Esophagus squamous epithelium (tissue), 5 donors: ENCODE measurements around the gene HOXB6. TPM values are rescaled to one million over a fixed set of nuclear protein-coding genes. Genes with fewer than 3 reads are reported as not detected.
A peak's percentile ranks its signal among the peaks of the same experiment; 100 is the strongest.

ENCODE experiments used
- DNase-seq: peaks from one replicate; lab custom pipeline; 2025; lab: John Stamatoyannopoulos, UW
- H3K27ac ChIP-seq, 4 donors: fragments of 200-600 bp; sonication (generic); one replicate each; pipeline ENCODE4 v1.5.1; 2016 to 2019; ENCODE audit warnings: mild to moderate bottlenecking in 1 of 4
- H3K27me3 ChIP-seq, 4 donors: fragments of 200-600 bp; sonication (generic); 1 replicate in 3 of 4; 2 replicates in 1 of 4; pipeline versions ENCODE4 v1.5.1 to v1.6.0; 2017 to 2021; ENCODE audit warnings: antibody characterized with exemption in 1 of 4
- H3K36me3 ChIP-seq, 3 donors: fragments of 200-600 bp; sonication (generic); one replicate each; pipeline ENCODE4 v1.5.1; 2016 to 2019
- H3K4me1 ChIP-seq, 3 donors: fragments of 200-600 bp; sonication (generic); one replicate each; pipeline ENCODE4 v1.5.1; 2017 to 2019
- H3K4me3 ChIP-seq, 4 donors: fragments of 200-600 bp; sonication (generic); 1 replicate in 3 of 4; 2 replicates in 1 of 4; pipeline ENCODE4 v1.5.1; 2016 to 2019; ENCODE audit warnings: mild to moderate bottlenecking in 2 of 4, moderate library complexity in 1 of 4
- H3K9me3 ChIP-seq, 3 donors: fragments of 200-600 bp; sonication (generic); one replicate each; pipeline ENCODE4 v1.5.1; 2016 to 2019
- CTCF ChIP-seq, 6 experiments: fragments of 450-650 bp in 4 of 6; fragments of 200-600 bp in 2 of 6; sonication (generic) in 2 of 6; IDR thresholded peaks; one replicate each; pipeline ENCODE4 v1.5.1; 2016 to 2019; ENCODE audit warnings: antibody characterized with exemption in 6 of 6, mild to moderate bottlenecking in 4 of 6, moderate library complexity in 4 of 6
- POLR2A ChIP-seq, 4 donors: fragments of 450-650 bp; IDR thresholded peaks; one replicate each; pipeline ENCODE4 v1.6.1; 2017; ENCODE audit warnings: antibody characterized with exemption in 4 of 4, mild to moderate bottlenecking in 4 of 4, moderate library complexity in 3 of 4
- WGBS, 2 donors: methylation state at CpG; one replicate each; pipeline ENCODE4 v1.1.5; 2018; 5-methylcytosine and 5-hydroxymethylcytosine counted together
- intact Hi-C: fragments of 100-400 bp; cut with DNase I; formaldehyde crosslinking; loops from one replicate; pipeline ENCODE4 v1.15.0; 2022
- total RNA-seq, 4 donors: library from RNA; depleted of rRNA; stranded (reverse); fragments of >200 nt; gene quantifications; one replicate each; pipeline ENCODE4 v1.1.0, GENCODE V29; 2016
- donor health status: DM: yes; HTN: yes; CAD: no.

HOXB6 gene
- total RNA-seq, 4 donors from 2014 or later: 1.3 to 3.1 TPM; not detected in 2

GRCh38 chr17:48553190-48553547 lies 51.6 kb downstream of the HOXB6 start:
- Histone ChIP-seq H3K4me1 (peaks cover 19 to 100% (median 59%) of the 10 kb centered on the region in 3 donors), H3K4me3 (peak overlapping the region in 2 of 4 donors; percentile 7 to 63), H3K9me3 (no peaks in the 10 kb centered on the region), H3K27ac (peak overlapping the region; percentile 83 to 95 (median 92)), H3K27me3 (peaks cover 0 to 79% (median 0%) of the 10 kb centered on the region in 4 donors), H3K36me3 (peaks cover 0 to 25% (median 6%) of the 10 kb centered on the region in 3 donors)
- intact Hi-C loops: no loop called here
- WGBS, 2 donors: 40 to 66% methylated on average over 1 to 5 of the region's 5 CpGs
- DNase-seq: no peak
- no peak for TF ChIP-seq POLR2A (IDR thresholded peaks at IDR 0.05)
- no peak for TF ChIP-seq CTCF (IDR thresholded peaks at IDR 0.05)

- Histone ChIP-seq H3K9me3 (no peaks in the 10 kb centered on the region), H3K27me3 (peaks cover 0 to 77% (median 0%) of the 10 kb centered on the region in 4 donors), H3K4me3 (peak overlapping the region in 2 of 4 donors; percentile 9 to 63), H3K36me3 (peaks cover 0 to 25% (median 6%) of the 10 kb centered on the region in 3 donors), H3K27ac (peak overlapping the region; percentile 86 to 95 (median 92)), H3K4me1 (peaks cover 19 to 100% (median 55%) of the 10 kb centered on the region in 3 donors)
- no peak for DNase-seq
- intact Hi-C loops: no loop called here
- 22 to 46% methylated on average over 2 to 4 of the region's 11 CpGs for WGBS, 2 donors
- TF ChIP-seq POLR2A (IDR thresholded peaks at IDR 0.05) (peak in 2 of 4 donors; percentile 15 to 36), CTCF (IDR thresholded peaks at IDR 0.05) (no peak)
These were observed 52.2 kb downstream of the HOXB6 start for GRCh38 chr17:48552466-48553189.

- Histone ChIP-seq H3K4me3 (peak overlapping the region in 3 of 4 donors; percentile 9 to 44 (median 13)), H3K27me3 (peaks cover 0 to 78% (median 0%) of the 10 kb centered on the region in 4 donors), H3K9me3 (no peaks in the 10 kb centered on the region), H3K27ac (peak overlapping the region; percentile 86 to 95 (median 92)), H3K36me3 (peaks cover 0 to 25% (median 6%) of the 10 kb centered on the region in 3 donors), H3K4me1 (peaks cover 11 to 100% (median 54%) of the 10 kb centered on the region in 3 donors)
- 54 to 77% methylated on average over 9 to 15 of the region's 47 CpGs for WGBS, 2 donors
- no peak for DNase-seq
- intact Hi-C loops: no loop called here
- TF ChIP-seq CTCF (IDR thresholded peaks at IDR 0.05) (no peak), POLR2A (IDR thresholded peaks at IDR 0.05) (no peak)
These were observed 53.0 kb downstream of the HOXB6 start for GRCh38 chr17:48551596-48552465.

- TF ChIP-seq POLR2A (IDR thresholded peaks at IDR 0.05) (no peak), CTCF (IDR thresholded peaks at IDR 0.05) (no peak)
- Histone ChIP-seq H3K9me3 (no peaks in the 10 kb centered on the region), H3K27ac (peak overlapping the region; percentile 86 to 95 (median 92)), H3K27me3 (peaks cover 0 to 79% (median 0%) of the 10 kb centered on the region in 4 donors), H3K4me1 (peaks cover 8 to 100% (median 54%) of the 10 kb centered on the region in 3 donors), H3K4me3 (peak overlapping the region; percentile 13 to 44 (median 22)), H3K36me3 (peaks cover 0 to 25% (median 6%) of the 10 kb centered on the region in 3 donors)
- intact Hi-C loops: no loop called here
- DNase-seq: no peak
- 17 to 80% methylated on average over 1 to 8 of the region's 19 CpGs for WGBS, 2 donors
These were observed 53.6 kb downstream of the HOXB6 start for GRCh38 chr17:48551214-48551555.
